Esophagus mucosa (tissue), 1 donor: ENCODE measurements around the gene MAPRE3. TPM values are rescaled to one million over a fixed set of nuclear protein-coding genes. Genes with fewer than 3 reads are reported as not detected.

Experiments used
- ATAC-seq: fragments of 200-7000 bp; cut with Tn5 transposase; one replicate; pipeline ENCODE4 v1.9.1; 2020
- total RNA-seq: library from RNA; stranded (reverse); gene quantifications from one replicate; pipeline ENCODE4 v1.2.4, GENCODE V29; 2023
- donor health status: DM: yes; HTN: yes; CAD: no.

MAPRE3 gene
- total RNA-seq, 1 donor from 2014 or later = 6.9 TPM

DNA sequence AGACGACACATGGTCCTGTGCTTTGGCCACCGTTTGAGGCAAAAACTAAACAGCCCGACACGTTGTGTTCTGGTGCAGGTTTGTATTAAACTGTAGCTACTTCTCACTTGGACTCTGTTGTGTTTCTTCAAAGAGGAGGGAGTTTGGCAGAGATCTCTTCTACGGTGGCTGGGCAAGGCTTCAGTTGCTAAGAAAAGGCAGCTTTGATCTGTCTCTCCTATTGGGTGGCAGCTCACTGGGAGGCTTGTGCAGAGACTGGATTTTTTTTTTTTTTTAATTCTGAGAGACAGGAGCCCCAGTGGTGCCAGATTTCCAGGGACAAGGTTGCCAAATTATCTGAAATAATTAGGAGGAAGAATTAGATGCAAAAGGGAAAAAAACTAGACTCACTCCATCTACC is 20.2 kb upstream of the MAPRE3 start:
- no peak for ATAC-seq

DNA sequence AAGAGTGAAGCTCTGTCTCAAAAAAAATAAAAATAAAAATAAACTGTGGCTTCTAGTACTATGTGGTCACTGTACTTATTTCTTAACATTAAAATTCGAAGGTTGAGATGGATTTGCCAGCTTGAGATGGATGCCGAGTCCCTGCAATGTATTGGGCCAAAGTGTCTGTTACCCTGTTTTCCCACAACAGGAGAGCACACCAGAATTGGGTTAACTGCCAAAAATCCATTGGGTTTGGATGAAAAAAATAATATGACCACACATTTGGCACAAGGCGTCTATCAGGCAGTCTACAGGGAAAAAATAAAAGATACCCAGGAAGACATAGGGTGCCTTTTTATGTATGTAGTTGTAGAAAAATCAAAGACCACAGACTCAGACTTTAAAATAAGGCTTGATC is 19.2 kb upstream of the MAPRE3 start:
- ATAC-seq = no peak

DNA sequence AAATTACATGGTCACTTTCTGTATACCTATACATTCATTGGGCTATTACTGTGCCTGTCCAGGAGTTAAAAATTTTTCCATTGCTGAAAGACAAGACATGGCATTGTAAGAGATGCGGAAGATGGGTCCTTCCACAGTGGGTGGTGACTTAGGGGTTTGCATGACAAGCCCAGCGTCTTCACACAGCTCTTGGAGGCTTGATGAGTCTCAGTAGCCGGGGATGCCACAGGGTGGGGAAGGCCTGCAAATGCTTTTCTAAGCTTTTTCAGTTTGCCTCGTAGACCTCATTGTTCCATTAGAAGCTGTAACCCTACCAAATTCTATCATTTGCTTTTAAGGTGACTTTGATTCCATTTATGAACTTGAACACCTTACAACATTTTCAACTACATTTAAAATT is 18.1 kb upstream of the MAPRE3 start:
- no peak for ATAC-seq

DNA sequence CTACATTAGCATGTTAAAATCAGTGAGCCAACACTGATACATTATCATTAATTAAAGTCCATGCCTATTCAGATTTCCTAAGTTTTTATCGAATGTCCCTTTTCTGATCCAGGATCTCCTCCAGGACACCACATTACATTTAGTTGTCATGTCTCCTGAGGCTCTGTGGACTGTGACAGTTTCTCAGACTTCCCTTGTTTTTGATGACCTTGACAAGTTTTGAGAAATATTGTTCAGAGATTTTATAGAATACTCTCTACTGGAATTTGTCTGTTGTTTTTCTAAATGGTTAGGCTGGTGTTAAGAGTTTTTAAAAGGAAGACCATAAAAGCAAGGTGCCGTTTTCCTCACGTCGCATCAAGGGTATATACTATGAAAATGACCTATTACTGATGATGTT is 16.3 kb upstream of the MAPRE3 start:
- ATAC-seq = no peak

DNA sequence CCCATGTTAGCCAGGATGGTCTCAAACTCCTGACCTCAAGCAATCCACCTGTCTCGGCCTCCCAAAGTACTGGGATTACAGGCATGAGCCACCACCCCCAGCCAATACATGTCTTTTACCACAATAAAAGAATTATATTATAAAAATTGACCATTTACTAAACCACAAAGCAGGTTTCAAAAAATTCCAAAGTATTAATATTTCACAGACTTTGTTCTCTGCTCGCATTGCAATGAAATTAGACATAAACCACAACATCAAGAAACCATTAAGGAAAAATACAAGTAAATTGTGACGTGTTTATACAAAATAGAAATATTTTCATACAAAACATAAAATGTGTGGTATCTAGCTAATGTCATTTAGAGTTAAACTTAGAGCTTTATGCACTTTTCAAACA is 13.4 kb upstream of the MAPRE3 start:
- no peak for ATAC-seq

DNA sequence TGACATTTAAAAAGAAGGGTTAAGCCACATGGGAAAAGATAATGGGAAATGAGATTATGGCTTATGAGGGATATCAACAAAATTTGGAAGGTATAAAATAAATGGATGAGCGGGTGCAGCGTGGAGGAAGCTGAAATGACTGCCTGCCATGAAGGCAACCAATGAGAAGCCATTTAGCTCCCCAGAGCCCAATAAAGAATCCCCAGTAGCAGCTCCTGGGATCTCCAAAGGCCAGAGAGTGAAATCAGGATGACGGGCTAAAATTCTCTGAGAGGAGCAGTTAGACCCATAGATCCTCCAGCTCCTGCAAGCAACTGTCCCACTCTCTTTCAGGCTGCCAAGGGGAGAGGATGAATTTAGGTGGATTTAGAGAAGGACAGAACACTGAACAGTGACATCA is 12.9 kb upstream of the MAPRE3 start:
- ATAC-seq = no peak

DNA sequence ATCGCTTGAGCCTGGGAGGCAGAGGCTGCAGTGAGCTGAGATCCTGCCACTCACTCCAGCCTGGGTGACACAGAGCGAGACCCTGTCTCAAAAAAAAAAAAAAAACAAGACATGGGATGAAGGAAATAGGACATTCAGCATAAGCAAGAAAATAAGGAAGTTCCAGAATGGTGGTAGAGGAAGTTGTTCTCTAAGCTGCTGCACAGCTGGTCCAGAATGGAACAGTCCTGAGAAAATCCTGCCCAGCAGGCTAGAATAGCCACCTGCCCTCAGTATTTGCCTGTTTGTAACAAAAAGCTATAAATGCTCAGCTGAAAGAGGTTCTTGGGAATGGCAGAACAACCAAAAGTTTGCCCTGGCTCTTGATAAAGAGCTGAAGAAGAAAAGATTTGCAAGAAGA is 11.1 kb upstream of the MAPRE3 start:
- ATAC-seq = no peak

DNA sequence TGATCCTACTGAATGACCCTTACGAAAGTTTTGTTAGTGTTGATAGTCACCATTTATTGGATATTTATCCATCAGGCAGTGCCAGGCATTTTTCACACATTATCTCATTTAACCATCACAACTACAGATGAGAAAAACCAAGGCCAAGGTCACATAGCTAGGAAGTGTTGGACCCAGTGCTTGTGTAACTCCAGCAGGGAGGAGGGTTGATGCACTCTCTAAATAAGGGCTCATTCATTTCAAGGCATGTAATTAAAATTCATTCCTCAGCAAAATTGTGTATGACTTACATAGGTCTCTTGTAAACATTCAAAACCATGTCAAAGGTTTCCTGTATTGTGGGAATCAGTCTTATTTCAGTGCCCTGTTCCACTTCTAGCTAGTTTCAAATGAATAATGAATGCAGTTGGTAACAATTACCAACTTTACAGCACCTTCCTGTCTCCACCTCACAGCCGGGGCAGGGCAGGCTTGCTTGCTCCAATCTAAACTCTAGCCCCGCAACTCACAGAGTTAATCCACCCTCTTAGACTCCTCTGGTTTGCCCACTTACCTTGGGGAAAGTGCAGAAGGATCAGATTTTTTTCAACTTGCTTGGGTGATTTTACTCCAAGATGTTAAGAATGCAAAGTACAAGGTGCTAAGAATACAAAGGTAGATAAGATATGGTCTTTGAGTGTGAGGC is 5.8 kb upstream of the MAPRE3 start:
- ATAC-seq = no peak

DNA sequence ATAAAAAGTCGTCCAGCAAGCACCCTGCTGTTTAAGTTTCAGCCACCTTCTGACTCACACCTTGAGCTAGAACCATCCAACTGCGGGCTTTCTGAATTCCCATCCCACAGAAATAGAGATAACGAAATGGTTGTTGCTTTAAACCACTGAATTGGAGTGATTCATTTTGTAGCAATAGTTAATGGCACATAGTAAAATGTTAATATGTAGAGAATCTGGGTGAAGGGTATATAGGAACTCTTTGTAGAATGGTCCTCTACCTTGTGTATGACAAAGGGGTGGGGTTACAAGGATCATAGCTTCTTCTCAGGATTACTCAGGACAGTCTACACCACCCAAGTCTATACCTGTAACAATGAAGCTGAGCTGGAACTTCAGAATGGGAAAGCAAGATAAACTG is 2.4 kb upstream of the MAPRE3 start:
- no peak for ATAC-seq

DNA sequence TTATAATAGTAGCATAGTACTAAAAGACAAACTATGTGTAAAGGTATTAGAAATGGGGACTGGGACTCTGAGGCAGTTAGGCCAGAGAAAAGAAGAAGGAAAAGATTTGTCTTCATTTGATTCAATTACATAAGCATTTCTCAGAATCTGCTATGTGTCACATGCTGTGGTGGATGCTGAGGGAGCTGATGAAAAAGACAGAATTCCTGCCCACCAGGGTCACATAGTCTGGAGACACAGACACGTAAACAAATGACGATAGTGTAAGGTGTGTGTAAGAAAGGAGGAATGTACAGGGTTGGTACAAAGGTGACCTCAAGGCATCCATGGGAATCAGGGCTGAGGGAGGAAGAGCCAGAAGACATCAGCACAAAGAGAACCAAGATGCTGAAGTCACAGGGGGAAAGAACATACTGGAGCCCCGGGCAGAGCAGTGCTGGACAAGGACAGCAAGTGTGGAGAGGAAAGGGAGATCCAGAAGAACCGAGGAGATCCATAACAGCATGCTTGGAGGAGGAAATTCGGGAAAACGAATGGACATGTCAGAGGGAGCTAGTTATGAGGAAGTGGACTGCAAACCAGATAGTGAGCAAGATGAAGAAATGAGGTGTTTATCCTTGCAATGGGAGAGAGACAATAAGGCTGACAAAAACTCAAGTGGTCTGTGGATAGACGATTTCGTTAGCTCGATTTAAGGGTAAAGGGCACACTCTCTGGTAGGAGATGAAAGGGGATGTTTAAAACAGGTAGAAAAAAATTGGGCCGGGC is 1.2 kb upstream of the MAPRE3 start:
- no peak for ATAC-seq

DNA sequence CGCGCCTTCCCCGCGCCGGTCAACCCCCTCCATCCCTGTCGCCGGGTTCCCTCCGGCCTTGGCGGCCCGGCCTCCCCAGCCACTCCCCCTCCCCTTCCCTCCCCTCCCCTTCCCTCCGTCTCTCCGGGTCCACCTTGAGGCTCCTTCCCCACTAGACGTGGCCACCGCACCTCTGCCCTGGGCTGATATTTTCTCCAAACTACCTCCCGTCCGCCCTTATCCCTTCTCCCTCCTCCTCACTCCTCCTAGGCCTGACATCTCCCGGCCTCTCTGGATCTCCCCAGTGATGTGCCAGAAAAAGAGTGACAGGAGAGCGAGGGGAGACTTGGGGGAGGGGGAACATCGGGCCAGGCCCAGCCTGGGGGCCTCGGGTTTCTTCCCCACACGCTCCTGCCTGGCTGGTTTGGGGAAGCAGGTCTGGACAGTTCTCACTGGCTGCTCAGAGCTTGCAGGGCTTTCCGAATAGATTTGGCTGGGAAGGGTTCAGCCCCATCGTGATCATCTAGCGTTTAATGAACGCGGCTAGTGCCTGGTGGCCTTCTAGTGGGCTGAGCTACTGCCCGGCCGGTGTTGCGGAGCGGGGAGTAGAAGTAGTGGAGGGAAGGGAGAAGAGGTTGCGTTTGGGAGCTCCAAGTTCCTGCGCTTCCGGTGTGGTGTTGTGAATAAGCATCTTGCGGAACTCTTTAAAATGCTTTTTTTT is 641 bp downstream of the MAPRE3 start:
- ATAC-seq = peak; percentile 49

DNA sequence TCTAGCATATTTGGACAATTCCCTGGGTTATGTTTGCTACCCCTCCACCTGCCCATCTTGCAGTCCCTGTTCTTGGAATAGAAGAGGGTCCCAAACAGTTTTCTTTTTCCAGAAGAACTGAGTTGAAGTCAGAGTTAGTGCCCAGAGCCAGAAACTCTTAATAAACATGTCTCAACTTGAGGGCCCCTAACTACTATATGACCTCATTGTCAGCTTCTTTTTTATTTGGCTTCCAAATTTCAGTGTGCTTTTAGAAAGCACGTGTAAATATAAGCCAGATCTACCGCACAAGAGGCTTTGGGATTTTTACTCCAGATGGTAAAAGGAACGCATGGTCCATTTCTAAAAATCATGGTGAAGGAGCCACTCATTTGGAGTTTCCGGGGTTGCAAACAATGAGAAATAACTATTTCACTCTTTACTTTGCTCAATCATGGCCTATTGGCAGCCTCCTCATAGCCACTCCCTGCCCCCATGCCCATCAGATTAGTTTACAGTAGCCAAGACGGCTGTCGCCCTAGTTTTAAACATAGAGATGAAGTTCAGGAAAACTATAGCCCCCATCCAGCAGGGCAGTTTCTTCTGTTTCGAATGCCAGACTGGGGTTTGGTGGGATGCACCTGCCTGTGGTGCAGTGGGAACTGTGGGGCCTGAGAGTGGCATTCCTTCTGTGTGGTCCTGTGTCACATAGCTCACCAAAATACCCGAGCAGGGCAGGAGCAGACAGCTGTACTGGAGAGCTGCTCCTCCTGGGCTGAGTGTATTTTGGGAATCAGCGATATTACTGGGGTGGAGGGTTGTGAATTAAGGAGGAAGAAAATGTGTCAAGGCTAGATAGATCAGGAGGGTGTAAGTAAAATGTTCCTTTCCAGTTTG is 1.7 kb downstream of the MAPRE3 start:
- no peak for ATAC-seq

DNA sequence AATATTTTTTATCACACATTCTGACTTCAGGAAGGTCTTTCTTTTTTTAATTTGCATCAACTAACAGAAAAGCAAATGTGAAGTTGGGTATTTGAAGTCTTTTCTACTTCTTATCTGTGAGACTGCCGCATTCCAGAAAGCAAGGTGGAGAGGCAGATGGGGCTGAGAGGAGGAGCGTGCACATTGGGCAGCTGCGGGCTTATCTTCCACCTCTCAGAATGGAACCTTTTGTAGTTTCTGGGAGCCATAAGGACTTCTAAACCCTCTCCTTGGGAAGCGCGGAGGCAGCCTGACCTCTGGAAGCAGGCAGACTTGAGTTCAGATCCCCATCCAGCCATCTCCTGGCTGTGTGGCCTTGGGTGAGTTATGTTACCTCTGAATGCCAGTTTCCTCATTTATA is 3.9 kb downstream of the MAPRE3 start:
- no peak for ATAC-seq

DNA sequence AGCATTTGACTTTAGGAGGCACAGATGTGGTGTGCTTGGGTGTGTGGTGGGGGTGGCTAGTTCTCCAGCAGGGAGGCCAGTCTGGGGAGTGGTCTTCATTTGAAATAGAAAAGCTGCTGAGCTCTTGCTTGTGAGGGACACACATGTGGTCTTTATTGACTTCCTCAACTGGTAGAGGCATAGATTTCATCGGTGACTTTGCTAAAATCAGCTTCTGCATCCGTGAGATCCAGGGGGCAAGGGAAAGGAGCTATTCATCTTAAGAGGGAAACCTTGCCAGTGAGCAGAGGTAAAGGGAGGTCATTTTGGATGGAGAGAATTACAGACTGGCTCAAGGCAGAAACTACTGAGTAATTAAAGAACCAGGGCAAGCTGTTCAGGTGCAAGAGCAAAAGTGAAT is 4.7 kb downstream of the MAPRE3 start:
- no peak for ATAC-seq

DNA sequence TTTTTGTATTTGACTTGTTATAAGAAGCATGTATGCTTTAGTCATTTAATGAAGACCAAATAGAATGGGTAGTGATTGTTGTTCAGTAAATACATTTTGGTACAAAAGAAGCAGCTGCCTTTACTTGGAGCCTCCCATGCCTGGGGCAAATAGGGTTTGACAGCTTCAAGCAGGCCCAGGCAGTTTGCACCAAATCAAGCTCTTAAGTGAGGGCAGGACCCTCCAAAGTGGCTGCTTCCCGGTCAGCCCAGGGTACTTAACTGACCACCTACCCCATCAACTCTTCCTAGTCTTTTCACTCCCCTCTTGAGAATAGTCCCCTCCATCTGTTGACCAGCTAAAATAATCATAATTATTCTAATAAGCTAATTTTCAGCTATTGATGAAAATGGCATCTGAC is 5.2 kb downstream of the MAPRE3 start:
- no peak for ATAC-seq

DNA sequence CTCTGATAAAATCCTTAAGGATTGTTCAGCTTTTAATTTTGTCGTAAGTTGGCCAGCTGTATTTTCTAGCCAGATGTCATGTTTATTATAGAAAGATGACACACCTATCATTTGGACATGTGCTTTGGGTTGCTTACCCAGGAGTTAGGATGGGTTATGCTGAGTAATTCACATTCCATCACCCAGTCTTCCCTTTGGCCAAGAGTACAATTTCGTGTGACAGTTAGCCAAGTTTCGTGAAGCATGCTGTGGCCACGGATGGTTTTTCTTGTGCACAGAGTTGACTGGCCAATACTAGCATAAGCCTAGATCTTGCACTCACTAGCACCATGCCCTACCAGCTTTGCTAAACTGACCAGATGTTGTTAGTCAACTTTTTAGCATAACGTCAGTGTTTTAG is 5.8 kb downstream of the MAPRE3 start:
- ATAC-seq = no peak

DNA sequence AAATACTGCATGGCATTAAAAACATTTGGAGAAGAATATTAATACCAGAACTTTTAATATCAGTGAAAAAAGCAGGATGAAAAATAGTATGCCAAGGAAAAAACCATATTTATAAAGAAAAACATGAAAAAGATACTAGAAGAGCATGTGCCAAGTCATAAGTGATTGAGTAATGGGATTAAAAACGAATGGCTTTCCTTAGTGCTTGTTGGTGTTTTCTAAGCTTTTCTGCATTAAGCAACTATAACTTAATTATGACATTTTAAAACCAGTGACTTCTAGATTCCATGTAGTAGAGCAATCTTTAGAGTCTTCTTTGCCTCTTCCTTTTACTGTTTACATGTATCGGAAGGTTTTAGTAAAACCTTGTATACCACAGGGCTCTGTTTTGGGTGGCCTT is 6.6 kb downstream of the MAPRE3 start:
- no peak for ATAC-seq

DNA sequence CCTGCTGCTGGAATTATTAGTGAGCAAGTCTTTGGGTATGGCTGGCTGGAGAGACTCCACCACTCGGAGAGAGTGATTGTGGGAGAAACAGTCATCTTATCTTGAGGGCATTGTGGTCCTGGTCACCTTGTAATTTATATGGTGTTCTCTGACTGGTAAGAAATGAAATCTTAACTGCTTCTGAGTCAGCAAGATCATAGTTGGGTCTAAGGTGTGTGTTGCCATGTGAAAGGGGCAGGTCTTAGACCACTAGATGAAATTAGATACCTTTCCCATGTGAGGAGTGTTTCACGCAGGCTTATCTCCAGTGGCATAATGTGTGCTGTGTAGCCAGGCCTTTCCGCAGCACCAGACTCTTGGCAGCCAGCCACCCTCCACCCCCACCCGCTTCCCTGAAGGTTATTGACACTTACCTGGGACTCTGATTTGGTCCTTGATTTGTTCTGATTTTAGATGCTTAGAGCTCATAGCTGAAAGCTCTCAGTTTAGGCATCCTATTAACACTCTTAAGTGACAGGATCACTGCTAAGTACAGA is 7.7 kb downstream of the MAPRE3 start:
- no peak for ATAC-seq

DNA sequence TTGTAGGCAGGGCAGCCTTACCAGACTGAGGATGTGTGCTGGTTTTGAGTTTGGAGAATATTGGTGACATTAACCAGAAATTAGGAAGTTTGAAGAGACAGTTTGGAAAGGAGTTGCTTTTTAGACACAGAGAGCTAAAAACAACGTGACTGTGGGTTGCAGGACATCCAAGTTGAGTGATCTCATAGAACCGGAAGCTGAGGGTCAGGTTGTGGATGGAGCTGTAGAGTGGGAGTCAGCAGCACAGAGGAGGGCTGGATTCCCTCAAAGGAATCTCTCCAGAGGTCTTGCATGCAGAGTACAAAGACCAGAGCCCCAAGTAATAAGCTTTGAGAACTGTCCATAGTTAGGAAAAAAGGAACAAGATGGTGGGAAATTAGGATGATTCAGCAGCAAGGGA is 9.3 kb downstream of the MAPRE3 start:
- ATAC-seq = no peak

DNA sequence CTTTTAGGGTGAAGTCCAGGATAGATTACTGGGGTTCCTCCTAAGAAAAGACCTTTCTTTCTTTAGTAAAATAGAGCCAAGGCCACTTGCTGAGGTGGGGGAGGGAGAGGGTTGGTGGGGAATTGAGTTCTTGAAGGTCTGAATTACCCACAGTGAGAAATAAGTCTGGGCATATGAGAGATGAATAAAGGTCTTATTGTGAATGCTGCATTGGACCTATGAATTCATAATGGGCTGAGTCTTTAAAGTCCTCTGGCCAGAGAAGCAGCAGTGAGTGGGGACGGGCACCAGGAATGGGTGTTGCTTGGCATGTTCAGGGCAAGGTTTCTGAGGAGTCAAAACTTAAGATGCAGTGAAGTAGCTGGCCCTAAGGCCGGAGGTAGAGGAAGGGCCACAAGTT is 10.5 kb downstream of the MAPRE3 start:
- no peak for ATAC-seq

DNA sequence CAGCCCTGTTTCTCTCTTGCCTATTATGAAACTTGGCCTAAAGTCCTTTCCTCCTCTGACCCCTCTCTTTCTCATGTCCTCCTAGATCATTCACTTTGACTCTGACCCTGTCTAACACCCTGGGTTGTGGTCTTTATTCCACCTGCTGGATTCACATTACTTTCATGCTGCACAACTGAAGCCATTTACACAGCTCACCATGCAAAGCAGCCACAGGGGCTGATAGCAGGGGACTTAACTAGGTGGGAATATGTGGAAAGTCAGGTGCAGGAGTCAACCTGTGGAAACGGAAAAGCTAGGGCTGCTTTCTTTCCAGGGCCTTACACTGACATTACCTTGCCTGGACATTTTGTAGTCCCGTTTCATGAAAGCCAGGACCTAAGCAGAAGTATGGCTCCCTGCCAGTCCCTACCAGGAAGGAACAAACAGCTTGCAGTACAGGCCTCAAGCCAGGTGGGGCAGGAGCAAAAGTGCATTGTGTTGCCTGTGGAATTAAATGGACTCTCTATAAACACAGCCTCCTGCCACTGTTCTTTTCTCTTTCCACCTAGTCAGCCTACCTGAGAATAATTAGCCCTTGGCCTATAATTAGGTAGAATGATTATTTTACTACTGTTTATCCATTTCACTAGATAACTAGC is 11.8 kb downstream of the MAPRE3 start:
- ATAC-seq = peak; percentile 87

DNA sequence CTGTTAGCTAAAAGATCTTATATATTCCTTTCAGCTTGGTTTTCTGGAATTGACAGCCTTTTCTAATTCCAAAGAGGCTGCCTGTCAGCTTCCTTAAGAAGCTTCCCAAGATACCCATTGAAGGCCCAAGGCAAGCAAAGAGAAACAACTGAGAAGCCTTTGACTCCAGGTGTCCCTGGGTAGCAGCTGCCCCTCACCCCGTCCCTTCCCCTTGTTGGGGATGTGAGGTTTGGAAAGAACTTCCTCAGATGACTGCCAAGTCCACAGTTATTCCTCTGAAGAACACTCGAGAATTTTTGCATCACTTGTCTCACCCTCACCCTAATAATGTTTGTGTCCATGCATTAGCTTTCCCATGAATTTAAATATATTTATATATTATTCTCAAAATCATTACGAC is 13.3 kb downstream of the MAPRE3 start:
- ATAC-seq = no peak
